Muscle of arm (tissue), 12 donors: Measurements from ENCODE around the gene CASP2. TPM values are rescaled to one million over a fixed set of nuclear protein-coding genes. Genes with fewer than 3 reads are reported as not detected.

Source experiments
- DNase-seq: peaks from one replicate; pipeline ENCODE4 v3.0.0-alpha.2; 2013
- polyA plus RNA-seq, 12 donors: library from polyadenylated mRNA; unstranded; fragments of 120-200 nt; gene quantifications; one replicate each; pipeline ENCODE4 v1.2.1, GENCODE V29; 2013; ENCODE audit not compliant: insufficient read length in 12 of 12

CASP2 gene
- polyA plus RNA-seq, 12 donors: 19.8 to 99.7 (median 24.2) TPM

DNA sequence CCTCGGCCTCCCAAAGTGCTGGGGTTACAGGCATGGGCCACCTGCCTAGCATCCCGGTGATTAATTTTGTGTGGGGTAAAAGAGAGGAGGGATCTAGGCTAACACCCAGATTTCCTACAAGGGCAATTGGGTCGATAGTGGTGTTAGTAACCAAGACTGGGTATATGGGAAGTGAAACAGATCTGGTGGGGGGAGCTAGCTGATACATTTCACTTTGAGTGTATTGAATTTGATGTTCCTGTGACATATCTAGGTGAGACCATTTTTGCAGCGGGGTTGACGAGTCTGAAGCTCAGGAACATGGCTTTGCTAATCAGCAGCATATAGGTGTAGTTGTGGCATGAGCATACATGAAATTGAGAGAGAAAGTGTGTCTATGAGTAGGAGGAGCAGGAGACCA lies 39.8 kb downstream of the CASP2 start:
- DNase-seq: no peak

DNA sequence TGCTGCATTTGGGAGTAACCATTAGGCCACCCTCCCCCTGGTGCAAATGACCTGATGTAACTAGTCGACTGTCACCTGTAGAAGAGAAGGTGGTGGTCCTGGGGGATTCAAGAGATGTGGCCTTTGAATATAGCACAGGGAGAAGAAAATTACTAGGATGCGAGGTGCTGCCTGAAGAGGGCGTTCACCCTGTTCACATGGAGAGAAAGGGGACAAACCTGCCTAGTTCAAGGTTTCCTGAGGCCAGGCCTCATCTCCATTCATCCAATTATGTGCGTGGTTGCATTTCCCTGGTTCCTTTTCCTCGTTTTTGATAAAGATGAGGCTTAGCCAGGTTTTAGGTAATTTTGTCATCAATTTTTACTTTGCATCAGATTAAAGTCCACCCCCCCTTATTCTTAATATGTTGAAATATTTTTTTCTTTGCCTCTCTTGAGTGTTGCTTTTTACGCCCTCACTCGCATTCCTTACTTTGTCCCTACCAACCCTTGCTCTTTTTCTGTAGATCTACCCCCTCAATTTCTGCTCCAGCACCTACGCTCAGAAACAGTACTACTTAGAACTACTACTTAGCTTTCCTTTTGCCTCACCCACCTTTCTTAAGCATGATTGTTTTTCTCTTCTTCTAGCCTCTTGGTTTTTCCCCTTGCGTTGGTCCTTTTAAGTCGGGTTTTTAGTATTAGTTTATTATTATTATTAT lies 41.5 kb downstream of the CASP2 start:
- DNase-seq: no peak

DNA sequence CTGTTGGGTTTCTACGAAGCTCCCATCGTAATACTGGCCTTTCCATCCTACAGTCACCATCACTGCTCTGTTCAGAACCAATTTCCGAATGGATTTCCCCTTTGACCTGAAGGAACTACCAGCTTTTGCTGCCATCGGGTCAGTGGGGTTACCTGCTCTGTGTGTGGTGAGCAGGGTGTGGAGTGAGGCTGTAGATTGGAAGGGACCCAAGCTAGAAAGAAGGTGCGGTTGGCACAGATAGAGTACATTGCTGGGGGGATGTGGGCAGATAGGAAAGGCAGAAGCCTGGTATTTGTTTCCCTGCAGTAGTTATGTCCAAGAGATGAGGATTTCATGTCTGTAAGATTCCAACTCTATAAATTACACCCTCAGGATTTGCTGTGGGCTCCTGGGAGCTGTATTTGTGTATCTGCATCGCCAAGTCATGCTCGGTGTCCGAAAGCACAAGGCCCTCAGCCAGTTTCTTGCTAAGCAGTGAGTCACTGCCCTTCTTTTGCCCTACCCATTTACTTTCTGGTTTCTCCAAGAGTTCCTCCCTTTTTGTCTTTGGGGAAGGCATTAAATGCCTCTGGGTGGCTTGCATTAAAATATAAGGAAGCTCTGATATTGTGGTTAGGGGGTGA lies 43.1 kb downstream of the CASP2 start:
- no peak for DNase-seq

DNA sequence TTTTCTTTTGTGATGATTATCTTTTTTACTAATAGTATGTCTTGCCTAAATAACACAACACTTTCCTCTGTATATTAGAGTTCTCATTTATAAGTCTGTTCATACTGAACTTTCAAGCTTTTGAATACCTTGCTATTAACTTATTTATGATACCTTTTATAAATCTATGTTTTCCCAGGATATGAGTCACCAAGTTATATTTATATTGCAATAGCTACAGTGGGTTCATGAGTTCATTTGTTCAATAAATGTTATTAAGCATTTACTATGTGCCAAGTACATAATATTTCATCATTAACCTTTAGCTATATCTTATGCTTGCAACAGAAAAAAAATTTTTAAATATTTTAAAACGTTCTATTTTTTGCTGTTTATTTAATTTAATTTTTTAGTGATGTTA lies 46.1 kb downstream of the CASP2 start:
- DNase-seq: no peak

DNA sequence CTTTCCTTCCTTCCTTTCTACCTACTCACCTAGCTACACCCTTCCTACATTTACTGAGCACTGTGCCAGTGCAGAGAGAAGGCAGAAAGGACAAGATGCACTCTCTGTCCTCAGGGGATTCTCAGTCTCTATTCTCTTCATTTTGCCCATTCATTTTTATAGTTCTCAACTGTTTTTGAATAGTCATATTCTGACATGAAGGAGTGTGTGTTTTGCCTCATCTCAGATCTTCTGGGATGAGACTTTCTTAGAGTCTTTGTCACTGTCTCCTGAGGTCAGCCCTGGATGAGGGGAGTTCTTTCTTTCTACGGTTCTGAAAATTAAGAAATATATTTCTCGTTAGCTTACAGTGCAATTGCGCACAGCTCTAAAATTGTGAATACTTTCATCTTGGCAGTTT lies 49.1 kb downstream of the CASP2 start:
- no peak for DNase-seq

DNA sequence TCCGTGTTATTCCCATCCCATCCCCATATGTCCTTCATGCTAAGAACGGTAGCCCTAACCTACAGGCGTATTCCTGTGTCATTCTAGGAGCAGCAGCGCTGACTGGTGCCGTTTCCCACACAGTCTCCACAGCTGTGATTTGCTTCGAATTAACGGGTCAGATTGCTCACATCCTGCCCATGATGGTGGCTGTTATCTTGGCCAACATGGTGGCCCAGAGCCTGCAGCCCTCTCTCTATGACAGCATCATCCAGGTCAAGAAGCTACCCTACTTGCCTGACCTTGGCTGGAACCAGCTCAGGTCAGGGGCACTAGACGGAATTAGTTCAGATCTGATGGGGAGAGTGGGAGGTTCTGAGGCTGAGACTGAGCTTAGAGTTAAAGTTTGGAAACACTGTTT lies 53.7 kb downstream of the CASP2 start:
- DNase-seq: no peak

DNA sequence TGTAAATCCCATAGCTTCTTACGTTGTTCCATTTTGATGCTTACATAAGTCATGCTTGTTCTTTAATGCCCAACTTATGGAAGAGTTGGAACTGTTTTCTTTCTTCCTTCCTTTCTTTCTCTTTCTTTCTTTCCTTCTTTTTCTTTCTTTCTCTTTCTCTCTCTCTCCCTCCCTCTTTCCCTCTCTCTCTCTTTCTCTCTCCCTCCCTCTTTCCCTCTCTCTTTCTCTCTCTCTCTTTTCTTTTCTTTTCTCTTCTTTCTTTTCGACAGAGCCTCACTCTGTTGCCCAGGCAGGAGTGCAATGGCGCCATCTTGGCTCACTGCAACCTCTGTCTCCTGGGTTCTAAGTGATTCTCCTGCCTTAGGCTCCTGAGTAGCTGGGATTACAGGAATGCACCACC lies 55.4 kb downstream of the CASP2 start:
- no peak for DNase-seq

DNA sequence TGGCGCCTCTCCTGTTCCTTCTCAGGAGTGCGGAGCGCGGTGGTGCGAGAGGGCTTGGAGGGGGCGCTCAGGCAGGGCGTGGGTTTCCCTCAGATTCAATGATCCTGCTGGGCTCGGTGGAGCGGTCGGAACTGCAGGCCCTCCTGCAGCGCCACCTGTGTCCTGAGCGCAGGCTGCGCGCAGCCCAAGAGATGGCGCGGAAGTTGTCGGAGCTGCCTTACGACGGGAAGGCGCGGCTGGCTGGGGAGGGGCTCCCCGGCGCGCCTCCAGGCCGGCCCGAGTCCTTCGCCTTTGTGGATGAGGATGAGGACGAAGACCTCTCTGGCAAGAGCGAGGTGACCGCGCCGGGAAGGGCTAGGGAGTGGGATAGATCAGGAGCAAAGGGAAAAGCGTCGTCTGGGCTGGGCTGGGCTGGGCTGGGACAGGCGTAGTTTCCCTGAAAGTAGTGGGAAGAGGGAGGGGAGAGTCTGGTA lies 57.3 kb downstream of the CASP2 start:
- DNase-seq: no peak

DNA sequence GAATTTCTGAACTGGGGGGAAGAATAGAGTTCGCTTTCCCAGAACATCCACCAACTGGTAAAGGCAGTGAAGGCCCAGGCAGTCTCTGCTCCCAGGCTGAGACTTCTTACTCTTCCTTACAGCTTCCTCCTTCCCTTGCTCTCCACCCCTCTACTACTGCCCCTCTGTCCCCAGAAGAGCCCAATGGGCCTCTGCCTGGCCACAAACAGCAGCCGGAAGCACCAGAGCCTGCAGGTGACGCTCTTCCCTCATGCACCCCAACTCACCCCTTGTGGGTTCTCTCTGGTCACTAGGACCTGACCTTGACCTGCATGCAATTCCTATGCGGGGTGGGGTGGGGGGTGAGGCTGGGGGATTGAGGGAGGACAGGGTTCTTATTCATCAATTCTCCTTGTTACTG lies 57.9 kb downstream of the CASP2 start:
- no peak for DNase-seq

DNA sequence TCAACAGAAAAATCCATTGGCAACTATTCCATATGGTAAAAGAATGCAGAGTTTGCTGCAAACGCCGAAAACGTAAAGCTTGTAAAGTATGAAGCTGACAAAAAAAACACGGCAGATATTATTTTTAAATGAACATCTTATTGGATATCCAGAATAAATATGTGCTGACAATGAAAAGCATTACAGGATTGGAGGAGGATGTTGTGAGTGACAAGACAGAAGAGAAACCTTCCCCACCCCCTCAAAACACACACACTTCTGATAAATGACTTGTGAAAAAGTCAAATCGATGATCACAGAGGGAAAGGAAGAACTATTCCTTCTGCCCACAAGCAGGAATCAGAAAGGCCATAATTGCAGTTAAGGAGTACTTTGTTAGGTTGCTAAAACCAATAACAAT lies 59.8 kb downstream of the CASP2 start:
- no peak for DNase-seq

DNA sequence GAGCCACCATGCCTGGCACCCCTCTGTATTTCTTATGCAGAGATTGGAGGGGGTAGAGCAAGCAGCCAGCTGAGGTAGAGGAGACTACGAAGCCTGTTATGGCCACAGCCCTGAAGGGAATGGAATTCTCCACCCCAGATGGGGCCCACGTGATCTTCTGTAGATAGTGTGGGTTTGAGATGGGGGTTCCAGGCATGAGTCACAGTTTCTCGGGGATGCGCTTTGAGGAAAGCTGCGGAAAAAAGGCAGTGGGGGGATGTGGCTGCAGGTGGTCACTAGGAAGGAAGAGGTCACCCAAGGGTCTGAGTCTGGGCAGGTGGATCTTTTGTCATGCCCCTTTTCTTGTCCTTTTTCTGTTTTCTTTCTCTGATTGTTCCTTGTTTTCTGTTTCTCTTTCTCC lies 62.9 kb downstream of the CASP2 start:
- DNase-seq: no peak

DNA sequence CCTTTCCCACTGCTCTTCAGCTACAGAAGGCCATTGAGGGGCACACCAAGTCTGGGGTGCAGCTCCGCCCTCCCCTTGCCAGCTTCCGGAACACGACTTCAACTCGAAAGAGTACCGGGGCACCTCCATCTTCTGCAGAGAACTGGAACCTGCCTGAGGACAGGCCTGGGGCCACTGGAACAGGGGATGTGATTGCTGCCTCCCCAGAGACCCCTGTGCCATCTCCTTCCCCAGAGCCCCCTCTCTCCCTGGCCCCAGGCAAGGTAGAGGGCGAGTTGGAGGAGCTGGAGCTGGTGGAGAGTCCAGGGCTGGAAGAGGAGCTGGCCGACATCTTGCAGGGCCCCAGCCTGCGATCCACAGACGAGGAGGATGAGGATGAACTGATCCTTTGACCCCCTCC lies 63.4 kb downstream of the CASP2 start:
- DNase-seq: no peak

DNA sequence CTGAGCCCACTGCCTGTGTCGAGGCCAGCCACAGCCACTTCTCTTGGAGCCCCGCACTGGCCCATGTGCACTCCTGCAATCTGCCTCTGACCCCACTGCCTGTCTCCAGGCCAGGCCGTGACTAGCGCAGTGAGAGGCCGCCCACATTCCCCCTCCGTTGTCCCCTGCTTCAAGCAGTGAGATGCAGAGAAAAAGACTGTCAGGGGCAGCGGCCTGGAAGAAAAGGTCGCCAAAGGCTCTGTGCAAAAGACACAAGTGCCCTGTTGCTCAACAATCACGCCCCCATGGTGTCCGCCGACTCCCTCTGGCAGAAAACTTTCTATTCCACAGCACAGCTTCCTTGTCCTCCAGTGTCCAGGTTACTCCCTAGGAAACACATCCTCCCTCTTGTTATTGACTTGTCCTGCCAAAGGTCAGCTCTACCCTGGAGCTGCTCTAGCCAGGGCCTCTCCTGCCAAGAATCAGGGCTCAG lies 64.4 kb downstream of the CASP2 start:
- no peak for DNase-seq

DNA sequence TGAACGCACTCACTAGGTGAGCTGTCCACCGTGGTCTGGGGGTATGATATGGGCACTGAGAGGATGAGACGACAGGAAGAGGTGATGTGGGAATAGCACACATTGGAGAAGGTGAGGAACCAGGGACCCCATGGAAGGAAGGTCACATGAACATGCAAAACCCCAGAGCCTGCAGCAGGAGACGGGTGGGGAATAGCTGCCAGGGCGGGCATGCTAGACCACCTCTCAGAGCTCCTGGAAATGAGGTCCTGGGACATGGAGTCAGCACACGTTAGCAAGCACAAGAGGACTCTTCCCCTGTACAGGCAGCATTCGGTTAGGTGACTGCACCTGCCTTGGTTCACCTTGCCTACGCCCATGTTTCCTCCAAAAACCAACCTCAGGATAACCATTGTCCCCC lies 66.2 kb downstream of the CASP2 start:
- no peak for DNase-seq

DNA sequence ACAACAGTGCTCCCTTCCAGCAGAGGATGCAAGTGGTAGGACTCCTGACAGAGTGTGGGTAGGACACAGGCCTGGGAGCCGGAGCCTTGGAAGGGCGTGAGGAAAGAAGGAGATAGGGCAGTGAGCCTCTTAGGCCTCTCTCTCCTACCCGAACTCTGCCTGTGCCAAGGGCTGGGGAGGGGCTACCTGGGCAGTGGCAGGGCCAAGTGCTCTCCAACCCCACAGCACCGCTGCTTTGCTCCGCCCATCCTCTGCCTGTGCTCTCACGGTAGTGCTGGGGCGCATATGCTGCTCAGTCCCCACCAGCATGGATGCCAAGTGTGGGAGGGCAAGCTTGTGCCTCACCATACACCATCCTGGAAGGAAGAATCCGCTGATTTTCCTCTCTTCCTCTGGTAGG lies 66.8 kb downstream of the CASP2 start:
- DNase-seq: no peak

DNA sequence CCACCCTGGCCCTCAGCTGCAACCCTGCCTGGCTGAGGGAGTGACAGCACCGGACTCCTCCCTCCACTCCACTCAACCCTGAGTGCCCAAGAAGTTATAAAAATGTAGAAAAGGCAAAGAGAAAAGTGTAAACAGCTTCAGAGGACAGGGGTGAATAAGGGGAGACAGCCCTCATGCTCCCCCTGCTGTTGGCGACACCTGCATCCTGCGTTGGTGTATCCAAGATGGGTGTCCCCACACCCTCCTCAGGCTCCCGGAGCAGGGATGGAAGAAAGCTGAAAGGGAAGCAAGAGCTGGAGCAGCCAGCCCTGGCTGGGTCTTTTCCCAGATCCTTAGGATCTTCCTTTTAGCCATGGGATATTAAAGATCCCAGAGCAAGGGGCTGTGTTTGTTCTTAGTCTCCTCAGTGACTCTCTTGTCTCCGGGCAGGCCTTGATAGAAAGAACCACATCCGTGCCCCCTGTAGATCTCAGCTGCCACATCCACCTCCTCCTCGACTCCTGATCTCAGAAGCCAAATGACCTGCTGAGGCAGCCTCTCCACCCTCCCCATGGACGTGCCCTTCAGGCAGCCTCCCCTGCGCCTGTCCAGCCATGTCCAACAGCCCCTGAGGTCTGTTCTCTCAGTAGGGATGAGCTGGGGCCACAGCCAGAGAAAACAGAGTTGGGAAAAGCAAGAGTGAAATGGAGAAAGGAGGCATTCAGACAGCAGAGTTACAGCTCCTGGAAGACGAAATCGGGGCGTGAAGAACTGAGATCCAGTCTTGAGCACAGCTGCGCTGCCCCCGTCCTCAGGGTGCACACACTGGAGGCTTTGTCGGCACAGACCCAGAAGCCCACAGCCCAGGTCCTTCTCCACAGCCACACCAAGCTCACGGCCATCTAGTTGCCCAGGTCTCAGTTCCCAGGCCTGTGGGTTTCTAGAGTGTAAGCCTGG lies 67.6 kb downstream of the CASP2 start:
- DNase-seq: no peak

DNA sequence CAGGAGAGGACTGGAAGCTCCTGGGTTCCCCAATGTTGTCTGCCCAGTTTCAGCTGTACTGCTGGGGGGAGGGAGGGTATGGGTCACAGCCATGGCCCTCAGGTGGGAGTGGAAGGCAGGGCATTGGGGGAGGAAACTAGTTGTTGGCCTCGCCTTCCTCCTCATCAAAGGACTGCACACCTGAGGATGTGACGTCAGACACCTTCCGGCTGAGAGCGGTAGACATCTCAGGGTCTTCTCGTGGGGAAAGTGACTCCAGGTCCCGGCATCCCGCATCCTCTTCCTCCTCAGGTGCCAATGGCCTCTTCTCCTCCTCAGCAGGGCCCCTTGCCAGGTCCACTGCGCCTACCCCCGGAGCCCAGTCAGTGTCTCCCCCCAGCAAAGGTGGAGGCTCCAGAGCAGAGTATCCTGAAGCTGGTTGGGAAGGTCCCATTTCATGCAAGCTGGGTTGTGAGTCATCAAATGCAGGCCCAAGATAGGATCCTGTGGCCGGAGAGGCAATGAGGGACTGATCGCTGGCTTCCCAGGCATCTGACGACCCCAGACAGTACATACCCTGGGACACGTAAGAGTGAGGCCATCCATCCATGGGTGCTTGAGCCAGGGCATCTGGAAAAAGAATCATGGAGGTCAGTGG lies 68.4 kb downstream of the CASP2 start:
- DNase-seq: no peak

Other genes with a start within 250 kb of the CASP2 start
- gene OR6V1, start 236.0 kb upstream of the CASP2 start, polyA plus RNA-seq: not detected
- gene PIP, start 156.3 kb upstream of the CASP2 start, polyA plus RNA-seq: not detected
- not detected for gene TAS2R39, start 104.9 kb upstream of the CASP2 start, polyA plus RNA-seq
- gene TAS2R40, start 66.3 kb upstream of the CASP2 start, polyA plus RNA-seq: not detected
- gene GSTK1, start 24.9 kb upstream of the CASP2 start, polyA plus RNA-seq: 100 to 1,000 TPM in 2 of 12 donors, 10 to 100 TPM in 9, not detected in 1; 72.2 to 111 (median 84.4) TPM
- 1 to 10 TPM in 4 of 12 donors, under 1 TPM in 6, not detected in 2; 0.53 to 4.1 (median 0.98) TPM for gene TMEM139, start 3.4 kb upstream of the CASP2 start, polyA plus RNA-seq
- 1 to 10 TPM in 6 of 12 donors, under 1 TPM in 4, not detected in 2; 0.36 to 4.5 (median 1.9) TPM for gene CLCN1, start 27.8 kb downstream of the CASP2 start, polyA plus RNA-seq
- 10 to 100 TPM in 1 of 12 donors, 1 to 10 TPM in 10, not detected in 1; 1.6 to 10.3 (median 2.1) TPM for gene FAM131B, start 74.4 kb downstream of the CASP2 start, polyA plus RNA-seq
- 100 to 1,000 TPM in 11 of 12 donors, not detected in 1; 151 to 656 (median 188) TPM for gene ZYX, start 93.0 kb downstream of the CASP2 start, polyA plus RNA-seq
- gene EPHA1, start 120.5 kb downstream of the CASP2 start, polyA plus RNA-seq: 10 to 100 TPM in 1 of 12 donors, 1 to 10 TPM in 9, not detected in 2; 1.5 to 15.4 (median 3.8) TPM
- gene TAS2R60, start 155.1 kb downstream of the CASP2 start, polyA plus RNA-seq: not detected
- gene TAS2R41, start 189.5 kb downstream of the CASP2 start, polyA plus RNA-seq: not detected